ENCODE results near the gene KCNG4. TPM values are rescaled to one million over a fixed set of nuclear protein-coding genes. Genes with fewer than 3 reads are reported as not detected.

KCNG4 gene
- total RNA-seq, 3 donors from 2014 or later (not counting 1 experiment from before 2014, with no cell fraction given): not detected

DNA sequence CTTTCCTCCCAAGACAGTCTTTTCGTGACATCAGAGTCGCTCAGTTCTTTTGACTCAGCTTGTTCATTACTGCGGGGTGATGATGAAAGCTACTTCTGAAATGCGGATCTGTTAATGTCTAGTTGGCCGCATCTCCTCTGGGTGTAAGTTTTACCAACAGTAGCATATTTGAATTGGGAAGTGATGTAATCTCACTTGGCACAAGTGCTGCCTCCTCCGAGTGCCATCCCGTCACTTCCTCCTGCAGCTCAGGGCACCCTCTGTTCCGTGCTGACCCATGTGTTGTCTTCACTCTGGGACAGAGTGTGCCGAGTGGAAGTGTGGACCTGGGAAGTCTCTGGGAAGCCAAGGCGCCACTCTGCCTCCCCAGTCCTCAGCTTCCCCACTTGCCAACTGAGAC, 40.0 kb downstream of the KCNG4 start:
- no peaks in the 10 kb centered on the region for H3K36me3 ChIP-seq (ENCODE audit: control insufficient read depth, insufficient read depth, low read length)
- no peak for TF ChIP-seq CTCF (IDR thresholded peaks at IDR 0.05)
- no peaks in the 10 kb centered on the region for H3K4me1 ChIP-seq (ENCODE audit: control insufficient read depth, insufficient read depth, low read length)
- Mint-ChIP-seq H3K27me3 (ENCODE audit: low read depth in 2 of 2) (peaks cover 0 to 3% of the 10 kb centered on the region in 2 donors), H3K9me3 (no peaks in the 10 kb centered on the region), H3K27ac (no peak overlapping the region), H3K36me3 (no peaks in the 10 kb centered on the region), H3K4me3 (no peak overlapping the region), H3K4me1 (no peaks in the 10 kb centered on the region)
- intact Hi-C loops (cut with micrococcal nuclease): no loop called here
- no peak overlapping the region for H3K4me3 ChIP-seq (ENCODE audit: low read length)
- no peak for DNase-seq
- 64% methylated on average over 9 of the region's 10 CpGs for WGBS (ENCODE audit: insufficient coverage)
- H3K9me3 ChIP-seq (ENCODE audit: control insufficient read depth, insufficient read depth, low read length): no peaks in the 10 kb centered on the region
- ATAC-seq: peak in 2 of 3 donors; percentile 14 to 21
- H3K27me3 ChIP-seq (ENCODE audit: control insufficient read depth, insufficient read depth, low read length): no peaks in the 10 kb centered on the region
- no peak overlapping the region for H3K27ac ChIP-seq (ENCODE audit: low read length)

GRCh38 chr16:84199097-84199496, 40.7 kb downstream of the KCNG4 start:
- H3K27me3 Mint-ChIP-seq (ENCODE audit: low read depth in 2 of 2): peaks cover 0 to 3% of the 10 kb centered on the region in 2 donors
- no peak for TF ChIP-seq CTCF (IDR thresholded peaks at IDR 0.05)
- H3K4me3 ChIP-seq (ENCODE audit: low read length): no peak overlapping the region
- intact Hi-C loops (cut with micrococcal nuclease): no loop called here
- H3K27ac ChIP-seq (ENCODE audit: low read length): no peak overlapping the region
- H3K27me3 ChIP-seq (ENCODE audit: control insufficient read depth, insufficient read depth, low read length): no peaks in the 10 kb centered on the region
- no peak for DNase-seq
- WGBS (ENCODE audit: insufficient coverage): 79% methylated on average over 13 of the region's 13 CpGs
- no peaks in the 10 kb centered on the region for H3K36me3 ChIP-seq (ENCODE audit: control insufficient read depth, insufficient read depth, low read length)
- H3K4me3 Mint-ChIP-seq: no peak overlapping the region
- H3K36me3 Mint-ChIP-seq: no peaks in the 10 kb centered on the region
- ATAC-seq: no peak
- no peaks in the 10 kb centered on the region for H3K9me3 ChIP-seq (ENCODE audit: control insufficient read depth, insufficient read depth, low read length)
- no peaks in the 10 kb centered on the region for H3K9me3 Mint-ChIP-seq
- no peak overlapping the region for H3K27ac Mint-ChIP-seq
- H3K4me1 ChIP-seq (ENCODE audit: control insufficient read depth, insufficient read depth, low read length): peaks cover 8% of the 10 kb centered on the region
- H3K4me1 Mint-ChIP-seq: peaks cover 0 to 6% of the 10 kb centered on the region in 2 donors

- peaks cover 0 to 3% of the 10 kb centered on the region in 2 donors for H3K27me3 Mint-ChIP-seq (ENCODE audit: low read depth in 2 of 2)
- H3K9me3 ChIP-seq (ENCODE audit: control insufficient read depth, insufficient read depth, low read length): no peaks in the 10 kb centered on the region
- H3K9me3 Mint-ChIP-seq: no peaks in the 10 kb centered on the region
- no peaks in the 10 kb centered on the region for H3K27me3 ChIP-seq (ENCODE audit: control insufficient read depth, insufficient read depth, low read length)
- 90% methylated on average over 10 of the region's 10 CpGs for WGBS (ENCODE audit: insufficient coverage)
- H3K4me1 ChIP-seq (ENCODE audit: control insufficient read depth, insufficient read depth, low read length): peaks cover 13% of the 10 kb centered on the region
- H3K4me3 Mint-ChIP-seq: no peak overlapping the region
- TF ChIP-seq CTCF (IDR thresholded peaks at IDR 0.05): no peak
- no peak overlapping the region for H3K27ac ChIP-seq (ENCODE audit: low read length)
- H3K36me3 Mint-ChIP-seq: no peaks in the 10 kb centered on the region
- H3K27ac Mint-ChIP-seq: no peak overlapping the region
- H3K4me1 Mint-ChIP-seq: peaks cover 0 to 9% of the 10 kb centered on the region in 2 donors
- ATAC-seq (no peak), DNase-seq (no peak)
- intact Hi-C loops (cut with micrococcal nuclease): no loop called here
- H3K36me3 ChIP-seq (ENCODE audit: control insufficient read depth, insufficient read depth, low read length): no peaks in the 10 kb centered on the region
- H3K4me3 ChIP-seq (ENCODE audit: low read length): no peak overlapping the region
Measured at GRCh38 chr16:84198401-84198800, 41.4 kb downstream of the KCNG4 start.

DNA sequence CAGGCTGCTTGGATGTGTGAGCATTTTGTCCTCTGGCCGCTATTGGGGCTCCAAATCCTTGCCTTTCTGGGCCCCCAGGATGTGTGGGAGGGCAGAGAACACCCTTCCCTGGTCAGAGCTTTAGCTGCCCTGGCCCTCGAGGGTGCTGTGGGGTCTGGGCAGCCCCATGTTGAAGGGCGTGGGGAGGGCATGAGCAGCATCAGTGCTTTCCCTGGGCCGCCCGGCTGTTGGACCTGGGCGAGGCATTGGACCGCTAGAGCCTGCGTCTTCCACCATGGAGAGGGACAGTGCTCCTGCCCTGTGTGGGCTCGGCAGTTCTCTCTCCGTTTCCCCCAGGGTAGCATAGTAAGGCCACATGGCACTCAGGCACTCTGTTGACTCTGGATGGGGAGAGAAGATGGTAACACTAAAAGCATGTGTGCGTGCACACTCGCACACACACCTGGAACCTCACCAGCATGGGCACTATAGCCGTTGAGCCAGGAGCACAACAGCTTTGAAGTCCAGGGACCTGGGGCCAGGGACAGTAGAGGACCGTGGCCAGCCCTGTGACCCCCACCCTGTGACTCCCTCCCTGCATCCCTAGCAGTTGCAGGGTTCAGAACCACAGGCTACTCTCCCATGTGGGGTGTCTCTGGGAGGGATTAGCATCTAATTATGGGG, 42.2 kb downstream of the KCNG4 start:
- Mint-ChIP-seq H3K27me3 (ENCODE audit: low read depth in 2 of 2) (peaks cover 0 to 3% of the 10 kb centered on the region in 2 donors), H3K36me3 (no peaks in the 10 kb centered on the region), H3K27ac (no peak overlapping the region), H3K9me3 (no peaks in the 10 kb centered on the region), H3K4me1 (peaks cover 0 to 9% of the 10 kb centered on the region in 2 donors), H3K4me3 (no peak overlapping the region)
- intact Hi-C loops (cut with micrococcal nuclease): no loop called here
- Histone ChIP-seq H3K27ac (ENCODE audit: low read length) (no peak overlapping the region), H3K36me3 (ENCODE audit: control insufficient read depth, insufficient read depth, low read length) (no peaks in the 10 kb centered on the region), H3K4me1 (ENCODE audit: control insufficient read depth, insufficient read depth, low read length) (peaks cover 13% of the 10 kb centered on the region), H3K4me3 (ENCODE audit: low read length) (no peak overlapping the region), H3K9me3 (ENCODE audit: control insufficient read depth, insufficient read depth, low read length) (no peaks in the 10 kb centered on the region), H3K27me3 (ENCODE audit: control insufficient read depth, insufficient read depth, low read length) (no peaks in the 10 kb centered on the region)
- no peak for ATAC-seq
- DNase-seq: no peak
- no peak for TF ChIP-seq CTCF (IDR thresholded peaks at IDR 0.05)
- WGBS (ENCODE audit: insufficient coverage): 91% methylated on average over 13 of the region's 14 CpGs

Measured in natural killer cell (primary cell).